K562 (cell line): ENCODE measurements around the gene ANAPC5. TPM values are rescaled to one million over a fixed set of nuclear protein-coding genes. Genes with fewer than 3 reads are reported as not detected.

ENCODE experiments used
- CREB1 ChIP-seq, 2 experiments: sonication (generic) in 1 of 2; formaldehyde crosslinking in 1 of 2; IDR thresholded peaks; 2 replicates each; pipeline versions ENCODE4 v1.6.1 to v1.8.0; 2012 to 2022; ENCODE audit warnings: inconsistent platforms in 1 of 2, mild to moderate bottlenecking in 1 of 2, missing genetic modification reagents in 1 of 2, moderate library complexity in 1 of 2
- DNMT1 ChIP-seq: fragments of 450-650 bp; IDR thresholded peaks from 2 replicates; pipeline ENCODE4 v1.6.1; 2016; ENCODE audit warnings: antibody characterized with exemption, mild to moderate bottlenecking
- E2F4 ChIP-seq: sonication (generic); formaldehyde crosslinking; IDR thresholded peaks from 2 replicates; pipeline ENCODE4 v1.8.0; 2022; ENCODE audit warnings: mild to moderate bottlenecking, low read depth, missing genetic modification reagents
- FOS ChIP-seq: IDR thresholded peaks from 3 replicates; pipeline ENCODE4 v1.6.1; 2011; ENCODE audit not compliant: insufficient read length; ENCODE audit errors: extremely low read depth
- HMGN3 ChIP-seq: IDR thresholded peaks from 2 replicates; pipeline ENCODE4 v1.6.1; 2011; ENCODE audit warnings: borderline replicate concordance, low read depth, mild to moderate bottlenecking, mixed read lengths, low read length; ENCODE audit not compliant: insufficient read length; ENCODE audit errors: extremely low read depth
- IRF2 ChIP-seq: sonication (generic); formaldehyde crosslinking; IDR thresholded peaks from 2 replicates; pipeline ENCODE4 v1.8.1; 2022; ENCODE audit warnings: mild to moderate bottlenecking, missing genetic modification reagents
- KDM5B ChIP-seq: fragments of 200-600 bp; sonication (generic); IDR thresholded peaks from 2 replicates; pipeline ENCODE4 v1.6.1; 2012; ENCODE audit warnings: low read depth, mild to moderate bottlenecking, moderate library complexity, low read length, control low read depth, inconsistent platforms; ENCODE audit not compliant: insufficient replicate concordance
- L3MBTL2 ChIP-seq: fragments of 450-650 bp; IDR thresholded peaks from 2 replicates; pipeline ENCODE4 v1.6.1; 2016; ENCODE audit warnings: mild to moderate bottlenecking, moderate library complexity
- MAX ChIP-seq: sonication (generic); formaldehyde crosslinking; IDR thresholded peaks from 2 replicates; pipeline ENCODE4 v1.9.0; 2022; ENCODE audit warnings: mild to moderate bottlenecking, missing genetic modification reagents
- MTA3 ChIP-seq: fragments of 450-650 bp; formaldehyde crosslinking; IDR thresholded peaks from 2 replicates; pipeline ENCODE4 v1.6.1; 2017; ENCODE audit warnings: mild to moderate bottlenecking, borderline replicate concordance
- NCOR1 ChIP-seq: fragments of 450-650 bp; IDR thresholded peaks from 2 replicates; pipeline ENCODE4 v1.6.1; 2016; ENCODE audit warnings: mild to moderate bottlenecking, moderate library complexity
- SMAD3 ChIP-seq: fragments of 450-650 bp; formaldehyde crosslinking; conservative IDR thresholded peaks from 2 replicates; pipeline ENCODE4 v1.4.0; 2020; ENCODE audit warnings: mild to moderate bottlenecking
- SP1 ChIP-seq: sonication (generic); formaldehyde crosslinking; IDR thresholded peaks from 2 replicates; pipeline ENCODE4 v1.8.1; 2022; ENCODE audit warnings: mild to moderate bottlenecking, missing genetic modification reagents
- TAF9B ChIP-seq: fragments of 450-650 bp; IDR thresholded peaks from 2 replicates; pipeline ENCODE4 v1.6.1; 2018; ENCODE audit warnings: mild to moderate bottlenecking; ENCODE audit not compliant: partially characterized antibody
- ZFPM2 ChIP-seq: fragments of 250-450 bp; sonication (Bioruptor Pico); IDR thresholded peaks from 2 replicates; pipeline ENCODE4 v1.5.1; 2022; ENCODE audit warnings: mild to moderate bottlenecking
- ZNF12 ChIP-seq: sonication (generic); formaldehyde crosslinking; IDR thresholded peaks from 2 replicates; pipeline ENCODE4 v1.4.0; 2020; ENCODE audit warnings: mild to moderate bottlenecking, missing genetic modification reagents
- ZNF592 ChIP-seq: fragments of 450-650 bp; IDR thresholded peaks from 2 replicates; pipeline ENCODE4 v1.6.1; 2017; ENCODE audit warnings: antibody characterized with exemption, mild to moderate bottlenecking
- polyA plus RNA-seq, 8 experiments: library from polyadenylated mRNA; depleted of rRNA in 4 of 8; stranded (reverse) in 5 of 8; unstranded in 3 of 8; fragments of >200 nt; fragmentation: Nextera tagmentation in 2 of 8; fragmentation: Illumina TruSeq in 1 of 8; extraction: Ambion mirVana in 2 of 8; extraction: Trizol in 1 of 8; gene quantifications; 2 replicates each; pipeline versions ENCODE4 v1.2.1 to v1.2.3, GENCODE V29; 2011 to 2014; ENCODE audit warnings: inconsistent platforms in 1 of 8, missing spikeins in 1 of 8
- total RNA-seq, 7 experiments: library from RNA; depleted of rRNA in 6 of 7; stranded (reverse); fragments of >200 nt in 6 of 7; fragmentation: Illumina TruSeq in 2 of 7; extraction: Trizol in 2 of 7; gene quantifications; 2 replicates each; pipeline versions ENCODE4 v1.2.1 to v1.2.3, GENCODE V29; 2011 to 2021; ENCODE audit warnings: low replicate concordance in 1 of 7

ANAPC5 gene
- total and polyA plus RNA-seq, 9 of the 15 experiments (the other 6 are each of a cell fraction or from before 2014, with no cell fraction given), result 136 to 315 (median 197) TPM

- TF ChIP-seq DNMT1 (no peak), NCOR1 (no peak), SMAD3 (CRISPR knock-in tag) (0 out of 2 replicates have a peak, but pooled peaks have one; percentile 56), KDM5B (peak; percentile 95), TAF9B (peak; percentile 79), MAX (CRISPR knock-in tag) (peak; percentile 89), ZFPM2 (CRISPR knock-in tag) (no peak), E2F4 (CRISPR knock-in tag) (peak; percentile 85; the same call in 1 of the 2 replicates), CREB1 (IDR thresholded peaks at IDR 0.05) (peak; percentile 66; the same call in 1 of the 2 replicates), CREB1 (CRISPR knock-in tag; IDR thresholded peaks at IDR 0.05) (peak; percentile 83), FOS (peak; percentile 94), SP1 (CRISPR knock-in tag) (peak; percentile 99), ZNF592 (peak; percentile 65), MTA3 (peak; percentile 86; the same call in 1 of the 2 replicates), IRF2 (CRISPR knock-in tag) (no peak), ZNF12 (CRISPR knock-in tag) (no peak), L3MBTL2 (peak; percentile 96), HMGN3 (peak; percentile 84)
These were observed 47.5 kb upstream of the ANAPC5 start, which contains the start of gene RNF34 (continued) for GRCh38 chr12:121399391-121400331.
